ENCODE data around the gene BICDL2. TPM values are rescaled to one million over a fixed set of nuclear protein-coding genes. Genes with fewer than 3 reads are reported as not detected.

Gene BICDL2
- total and polyA plus RNA-seq, 5 experiments from 2014 or later: not detected

DNA sequence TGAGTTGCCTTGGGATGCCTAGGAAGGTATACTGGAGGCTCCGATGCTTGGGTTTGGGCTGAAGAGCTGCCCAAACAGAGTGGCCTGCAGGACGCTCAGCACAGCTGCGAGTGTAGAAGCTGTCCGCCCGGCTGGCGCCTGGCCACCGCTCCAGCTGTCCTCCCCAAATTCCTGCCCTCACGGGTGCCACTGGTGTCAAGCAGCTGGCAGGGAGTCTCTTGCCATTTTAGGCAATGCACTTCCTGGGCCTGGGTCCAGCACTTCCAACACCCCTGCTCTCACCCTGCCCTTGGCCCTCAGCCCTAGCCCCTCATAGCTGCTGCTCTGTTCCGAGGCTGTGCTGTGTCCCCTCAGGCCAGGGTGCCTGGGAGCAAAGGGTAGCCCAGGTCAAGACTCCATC, 51.3 kb downstream of the BICDL2 start:
- DNase-seq (no peak), ATAC-seq (no peak)
- Mint-ChIP-seq H3K9me3 (no peaks in the 10 kb centered on the region), H3K4me1 (peaks cover 0 to 25% (median 14%) of the 10 kb centered on the region in 4 donors), H3K27me3 (no peaks in the 10 kb centered on the region), H3K4me3 (no peak overlapping the region), H3K27ac (no peak overlapping the region), H3K36me3 (no peaks in the 10 kb centered on the region)
- POLR2A ChIA-PET: no interaction called here

DNA sequence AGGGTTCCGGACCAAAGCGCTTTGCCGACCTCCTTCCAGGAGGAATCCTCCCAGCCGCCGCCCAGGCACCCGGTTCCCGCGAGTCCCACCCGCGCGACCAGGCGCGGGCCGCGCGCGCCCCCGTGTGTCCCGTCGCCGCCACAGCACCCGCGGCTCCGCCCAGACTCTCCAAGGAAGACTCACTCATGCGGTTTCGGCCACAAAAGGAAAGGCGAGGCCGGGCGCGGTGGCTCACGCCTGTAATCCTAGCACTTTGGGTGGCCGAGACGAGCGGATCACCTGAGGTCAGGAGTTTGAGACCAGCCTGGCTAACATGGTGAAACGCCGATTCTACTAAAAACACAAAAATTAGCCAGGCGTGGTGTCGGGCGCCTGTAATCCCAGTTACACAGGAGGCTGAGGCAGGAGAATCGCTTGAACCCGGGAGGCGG, 53.0 kb downstream of the BICDL2 start:
- H3K4me3 Mint-ChIP-seq: peak overlapping the region in 4 of 10 donors; percentile 22 to 48 (median 28)
- no peaks in the 10 kb centered on the region for H3K27me3 Mint-ChIP-seq
- no peaks in the 10 kb centered on the region for H3K36me3 Mint-ChIP-seq
- no peaks in the 10 kb centered on the region for H3K9me3 Mint-ChIP-seq
- DNase-seq (peak in 7 of 10 donors; percentile 45 to 69 (median 57)), ATAC-seq (peak; percentile 50 to 55)
- H3K4me1 Mint-ChIP-seq: peaks cover 0 to 25% (median 15%) of the 10 kb centered on the region in 4 donors
- no peak overlapping the region for H3K27ac Mint-ChIP-seq
- POLR2A ChIA-PET: no interaction called here

GRCh38 chr16:2982402-2982801, 54.3 kb downstream of the BICDL2 start:
- Mint-ChIP-seq H3K4me1 (peaks cover 0 to 25% (median 15%) of the 10 kb centered on the region in 4 donors), H3K36me3 (no peaks in the 10 kb centered on the region), H3K27ac (peak overlapping the region in 1 of 10 donors; percentile 37), H3K9me3 (no peaks in the 10 kb centered on the region), H3K27me3 (no peaks in the 10 kb centered on the region), H3K4me3 (peak overlapping the region in 9 of 10 donors; percentile 1 to 80 (median 67))
- no peak for ATAC-seq
- POLR2A ChIA-PET: interaction anchor here (0.7 kb wide), 1 partner anchor 117 kb away, joined by 4 read pairs; no protein-coding TSS in a partner anchor
- DNase-seq: no peak

GRCh38 chr16:2981899-2982250, 54.9 kb downstream of the BICDL2 start:
- peaks cover 0 to 25% (median 15%) of the 10 kb centered on the region in 4 donors for H3K4me1 Mint-ChIP-seq
- DNase-seq: no peak
- H3K27me3 Mint-ChIP-seq: peaks cover 0 to 5% (median 0%) of the 10 kb centered on the region in 5 donors
- POLR2A ChIA-PET: interaction anchor here (1.4 to 1.6 kb wide), 3 partner anchors 8 to 38 kb away, joined by 3 to 6 read pairs (median 4); no protein-coding TSS in a partner anchor
- ATAC-seq: no peak
- H3K27ac Mint-ChIP-seq: peak overlapping the region in 6 of 10 donors; percentile 67 to 91 (median 84)
- no peaks in the 10 kb centered on the region for H3K9me3 Mint-ChIP-seq
- no peaks in the 10 kb centered on the region for H3K36me3 Mint-ChIP-seq
- H3K4me3 Mint-ChIP-seq: peak overlapping the region; percentile 57 to 87 (median 80)

DNA sequence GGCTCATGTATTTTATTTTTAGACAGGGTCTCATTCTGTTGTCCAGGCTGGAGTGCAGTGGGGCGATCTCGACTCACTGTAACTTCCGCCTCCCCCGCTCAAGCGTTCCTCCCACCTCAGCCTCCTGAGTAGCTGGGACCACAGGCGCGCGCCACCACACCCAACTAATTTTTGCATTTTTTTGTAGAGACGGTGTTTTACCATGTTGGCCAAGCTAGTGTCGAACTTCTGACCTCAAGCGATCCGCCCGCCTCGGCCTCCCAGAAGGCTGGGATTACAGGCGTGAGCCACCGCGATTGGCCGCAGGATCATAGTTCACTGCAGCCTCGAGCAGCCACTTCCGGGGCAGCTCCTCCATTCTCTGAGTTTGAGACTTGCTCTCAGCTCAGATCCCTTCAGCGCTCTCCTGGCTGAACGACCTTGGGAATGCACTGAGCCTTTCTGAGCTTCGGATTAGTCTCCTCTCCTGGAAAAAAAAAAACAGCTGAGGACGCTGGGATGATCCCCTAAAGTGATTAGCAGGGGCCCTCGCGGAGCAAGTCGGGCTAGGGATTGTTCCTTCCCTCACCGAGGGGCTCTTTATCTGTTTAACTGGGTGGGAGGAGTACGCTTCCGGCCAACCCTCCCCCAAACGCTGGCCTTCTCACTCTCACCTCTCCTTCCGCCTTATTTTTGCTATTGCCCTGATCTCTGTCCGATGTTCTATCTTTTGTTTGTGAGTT, 55.4 kb downstream of the BICDL2 start:
- peak overlapping the region; percentile 62 to 91 (median 84) for H3K27ac Mint-ChIP-seq
- no peak for DNase-seq
- no peaks in the 10 kb centered on the region for H3K9me3 Mint-ChIP-seq
- peaks cover 0 to 25% (median 15%) of the 10 kb centered on the region in 4 donors for H3K4me1 Mint-ChIP-seq
- H3K36me3 Mint-ChIP-seq: no peaks in the 10 kb centered on the region
- ATAC-seq: no peak
- peak overlapping the region; percentile 57 to 87 (median 80) for H3K4me3 Mint-ChIP-seq
- POLR2A ChIA-PET: interaction anchor here (1.0 to 1.9 kb wide), 9 partner anchors 9 to 40 kb away, joined by 3 to 14 read pairs (median 5); partner anchors contain the start of genes KREMEN2 and PAQR4
- H3K27me3 Mint-ChIP-seq: peaks cover 0 to 7% (median 0%) of the 10 kb centered on the region in 5 donors

DNA sequence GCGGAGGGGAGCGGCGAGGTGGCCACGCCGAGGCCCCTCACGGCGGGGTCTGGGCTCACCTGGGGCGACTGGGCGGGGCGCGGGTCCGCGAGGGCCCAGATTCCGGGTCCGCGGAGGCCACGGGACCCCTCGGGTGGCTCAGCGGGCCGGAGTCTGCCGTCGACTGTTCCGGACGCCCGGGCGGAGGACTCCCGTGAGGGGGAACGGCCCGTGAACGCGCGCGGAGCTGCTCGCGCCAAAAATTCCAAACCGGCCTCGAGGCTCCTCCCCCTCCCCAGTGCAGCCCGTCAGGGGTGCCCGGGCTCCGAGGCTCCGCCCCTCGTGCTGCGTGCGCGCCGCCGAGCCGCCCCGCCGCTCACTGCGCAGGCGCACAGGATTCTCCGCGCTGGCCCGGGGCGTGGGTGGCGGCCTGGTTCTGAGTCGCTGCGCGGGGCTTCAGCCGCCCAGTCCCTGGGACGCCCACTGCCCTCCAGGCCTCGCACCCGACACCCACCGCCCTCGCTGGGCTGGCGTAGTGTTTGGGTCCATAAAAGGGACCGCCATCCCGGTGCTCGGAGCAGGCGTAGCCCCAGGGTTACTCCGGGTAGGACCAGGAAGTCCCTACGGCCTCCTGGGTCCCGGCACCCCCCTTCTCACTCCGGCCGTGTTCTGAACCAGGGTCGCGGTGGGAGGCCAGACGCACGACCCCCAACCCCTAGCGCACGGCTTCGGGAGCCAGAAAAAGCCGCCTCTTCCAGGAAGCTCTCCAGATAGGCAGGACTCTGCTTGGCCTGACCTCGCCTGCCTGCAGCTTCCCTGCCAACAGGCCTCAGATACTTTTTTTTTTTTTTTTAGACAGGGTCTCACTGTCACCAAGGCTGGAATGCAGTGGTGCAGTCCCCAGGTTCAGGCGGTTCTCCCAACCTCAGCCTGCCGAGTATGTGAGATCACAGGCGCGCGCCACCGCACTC, 56.2 kb downstream of the BICDL2 start, which contains the start of gene PKMYT1:
Gene PKMYT1 (minus strand): TSS at position 220 of the 950 bp plus-strand sequence. CDS start 789 bp downstream, outside the sequence.
- Mint-ChIP-seq H3K27ac (peak within 1 kb of the TSS; percentile 44 to 87 (median 82)), H3K27me3 (peaks cover 0 to 7% (median 0%) of the 10 kb centered on the region in 5 donors), H3K4me3 (peak within 1 kb of the TSS; percentile 61 to 87 (median 80)), H3K36me3 (no peaks in the 10 kb centered on the region), H3K4me1 (peaks cover 0 to 25% (median 15%) of the 10 kb centered on the region in 4 donors), H3K9me3 (no peaks in the 10 kb centered on the region)
- ATAC-seq (peak; percentile 91 to 96), DNase-seq (peak; percentile 89 to 99 (median 95))
- POLR2A ChIA-PET: interaction anchor here (0.6 to 1.9 kb wide), 16 partner anchors 9 to 1004 kb away, joined by 3 to 14 read pairs (median 4); partner anchors contain the start of genes KREMEN2, PAQR4, SLX4 and ZNF213

DNA sequence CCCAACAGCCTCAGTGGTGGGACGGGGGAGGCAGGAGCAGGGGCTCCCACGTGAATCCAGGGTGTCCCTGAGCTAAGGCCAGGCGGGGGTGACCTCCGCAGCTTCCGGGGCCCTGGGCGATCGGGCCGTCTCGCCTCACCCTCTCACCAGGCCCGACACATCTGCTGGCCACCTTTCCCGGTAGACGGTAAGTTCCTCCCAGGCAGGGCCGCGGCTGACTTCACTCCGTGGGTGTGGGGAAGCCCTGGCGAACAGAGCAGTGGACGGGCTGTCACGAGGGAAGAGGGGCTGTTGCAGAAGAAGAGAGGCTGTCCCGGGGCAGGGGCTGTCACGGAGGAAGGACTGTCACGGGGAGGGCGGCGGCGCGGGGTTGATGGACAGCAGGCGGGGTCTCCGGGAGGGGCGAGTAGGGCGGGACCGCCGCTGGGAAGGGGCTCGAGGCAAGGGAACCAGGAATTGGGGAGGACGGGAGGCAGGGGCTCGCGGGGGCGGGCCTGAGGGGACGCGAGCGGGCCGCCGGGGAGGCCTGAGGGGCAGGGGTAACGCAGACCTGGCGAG, 57.0 kb downstream of the BICDL2 start:
- Mint-ChIP-seq H3K27me3 (peaks cover 0 to 7% (median 0%) of the 10 kb centered on the region in 5 donors), H3K27ac (peak overlapping the region in 1 of 10 donors; percentile 56), H3K4me3 (peak overlapping the region in 8 of 10 donors; percentile 18 to 84 (median 64)), H3K9me3 (no peaks in the 10 kb centered on the region), H3K36me3 (no peaks in the 10 kb centered on the region), H3K4me1 (peaks cover 0 to 25% (median 15%) of the 10 kb centered on the region in 4 donors)
- DNase-seq: no peak
- no peak for ATAC-seq
- POLR2A ChIA-PET: interaction anchor here (0.8 to 1.9 kb wide), 7 partner anchors 10 to 155 kb away, joined by 3 to 14 read pairs (median 5); partner anchors contain the start of genes KREMEN2, PAQR4 and ZNF213

Other genes with a start within 250 kb of the BICDL2 start
- gene PRSS33, start 249.4 kb downstream of the BICDL2 start, total RNA-seq: not detected
- gene PRSS33, start 249.4 kb downstream of the BICDL2 start, polyA plus RNA-seq: under 1 TPM in 1 of 3 donors, not detected in 2; 0.99 TPM
- gene PRSS41, start 238.5 kb downstream of the BICDL2 start, total RNA-seq: not detected
- not detected for gene PRSS41, start 238.5 kb downstream of the BICDL2 start, polyA plus RNA-seq
- gene PRSS21, start 219.7 kb downstream of the BICDL2 start, total RNA-seq: 1 to 10 TPM; 2.0 to 2.9 TPM
- gene PRSS21, start 219.7 kb downstream of the BICDL2 start, polyA plus RNA-seq: 10 to 100 TPM in 1 of 3 donors, 1 to 10 TPM in 2; 1.5 to 14.7 (median 3.2) TPM
- not detected for gene ZG16B, start 206.6 kb downstream of the BICDL2 start, total RNA-seq
- not detected for gene ZG16B, start 206.6 kb downstream of the BICDL2 start, polyA plus RNA-seq
- gene PRSS22, start 178.8 kb downstream of the BICDL2 start, total RNA-seq: not detected
- gene PRSS22, start 178.8 kb downstream of the BICDL2 start, polyA plus RNA-seq: not detected
- gene FLYWCH2, start 153.7 kb downstream of the BICDL2 start, total RNA-seq: 10 to 100 TPM; 22.2 to 26.0 TPM
- 10 to 100 TPM; 18.0 to 28.8 (median 26.5) TPM for gene FLYWCH2, start 153.7 kb downstream of the BICDL2 start, polyA plus RNA-seq
- 100 to 1,000 TPM; 109 to 113 TPM for gene FLYWCH1, start 125.0 kb downstream of the BICDL2 start, total RNA-seq
- 10 to 100 TPM in 2 of 3 donors, 1 to 10 TPM in 1; 5.9 to 18.4 (median 13.5) TPM for gene FLYWCH1, start 125.0 kb downstream of the BICDL2 start, polyA plus RNA-seq
- not detected for gene KREMEN2, start 72.7 kb downstream of the BICDL2 start, total RNA-seq
- not detected for gene KREMEN2, start 72.7 kb downstream of the BICDL2 start, polyA plus RNA-seq
- gene PAQR4, start 67.6 kb downstream of the BICDL2 start, total RNA-seq: under 1 TPM; 0.27 to 0.60 TPM
- under 1 TPM in 2 of 3 donors, not detected in 1; 0.28 to 0.79 TPM for gene PAQR4, start 67.6 kb downstream of the BICDL2 start, polyA plus RNA-seq
- not detected for gene PKMYT1, start 56.5 kb downstream of the BICDL2 start, total RNA-seq
- gene PKMYT1, start 56.5 kb downstream of the BICDL2 start, polyA plus RNA-seq: under 1 TPM in 1 of 3 donors, not detected in 2; 0.37 TPM
- gene CLDN9, start 24.0 kb downstream of the BICDL2 start, total RNA-seq: not detected
- not detected for gene CLDN9, start 24.0 kb downstream of the BICDL2 start, polyA plus RNA-seq
- gene CLDN6, start 18.8 kb downstream of the BICDL2 start, total RNA-seq: not detected
- not detected for gene CLDN6, start 18.8 kb downstream of the BICDL2 start, polyA plus RNA-seq
- gene TNFRSF12A, start 16.6 kb downstream of the BICDL2 start, total RNA-seq: under 1 TPM in 1 of 2 experiments, not detected in 1; 0.57 TPM
- gene TNFRSF12A, start 16.6 kb downstream of the BICDL2 start, polyA plus RNA-seq: under 1 TPM in 1 of 3 donors, not detected in 2; 0.33 TPM
- gene HCFC1R1, start 13.0 kb downstream of the BICDL2 start, total RNA-seq: 10 to 100 TPM; 14.0 to 15.1 TPM
- gene HCFC1R1, start 13.0 kb downstream of the BICDL2 start, polyA plus RNA-seq: 10 to 100 TPM; 13.1 to 16.5 (median 16.5) TPM
- gene THOC6, start 12.9 kb downstream of the BICDL2 start, total RNA-seq: 10 to 100 TPM; 24.2 to 24.9 TPM
- gene THOC6, start 12.9 kb downstream of the BICDL2 start, polyA plus RNA-seq: 10 to 100 TPM; 45.2 to 59.0 (median 58.8) TPM
- under 1 TPM; 0.38 to 0.60 TPM for gene MMP25, start 9.6 kb upstream of the BICDL2 start, total RNA-seq
- gene MMP25, start 9.6 kb upstream of the BICDL2 start, polyA plus RNA-seq: under 1 TPM; 0.36 to 0.94 (median 0.60) TPM
- gene IL32, start 28.7 kb upstream of the BICDL2 start, total RNA-seq: 100 to 1,000 TPM; 363 to 375 TPM
- gene IL32, start 28.7 kb upstream of the BICDL2 start, polyA plus RNA-seq: 1,000 to 10,000 TPM; 1,686 to 2,118 (median 1,952) TPM
- gene ZSCAN10, start 62.4 kb upstream of the BICDL2 start, total RNA-seq: under 1 TPM in 1 of 2 experiments, not detected in 1; 0.26 TPM
- gene ZSCAN10, start 62.4 kb upstream of the BICDL2 start, polyA plus RNA-seq: not detected
- gene ZNF205, start 75.6 kb upstream of the BICDL2 start, total RNA-seq: not detected
- not detected for gene ZNF205, start 75.6 kb upstream of the BICDL2 start, polyA plus RNA-seq
- gene ZNF213, start 98.1 kb upstream of the BICDL2 start, total RNA-seq: 1 to 10 TPM; 8.9 to 9.2 TPM
- gene ZNF213, start 98.1 kb upstream of the BICDL2 start, polyA plus RNA-seq: 1 to 10 TPM in 1 of 3 donors, under 1 TPM in 2; 0.27 to 2.5 (median 0.90) TPM
- not detected for gene OR1F1, start 151.3 kb upstream of the BICDL2 start, total RNA-seq
- gene OR1F1, start 151.3 kb upstream of the BICDL2 start, polyA plus RNA-seq: not detected
- gene ZNF200, start 198.2 kb upstream of the BICDL2 start, total RNA-seq: 10 to 100 TPM; 24.5 to 25.8 TPM
- gene ZNF200, start 198.2 kb upstream of the BICDL2 start, polyA plus RNA-seq: 10 to 100 TPM in 2 of 3 donors, 1 to 10 TPM in 1; 6.8 to 14.3 (median 13.9) TPM
- gene MEFV, start 219.7 kb upstream of the BICDL2 start, total RNA-seq: under 1 TPM; 0.41 to 0.60 TPM
- not detected for gene MEFV, start 219.7 kb upstream of the BICDL2 start, polyA plus RNA-seq
- 10 to 100 TPM; 53.5 to 60.1 TPM for gene ZNF263, start 246.5 kb upstream of the BICDL2 start, total RNA-seq
- 10 to 100 TPM; 33.9 to 62.2 (median 54.2) TPM for gene ZNF263, start 246.5 kb upstream of the BICDL2 start, polyA plus RNA-seq